Measurements from ENCODE around the gene CRYZ. TPM values are rescaled to one million over a fixed set of nuclear protein-coding genes. Genes with fewer than 3 reads are reported as not detected.

The CRYZ gene
- 8.6 TPM for polyA plus RNA-seq (2012; ENCODE audit: insufficient read length, low read depth)

- TF ChIP-seq SIN3A (IDR thresholded peaks at IDR 0.05; ENCODE audit: borderline replicate concordance, insufficient read depth, low read length) = no peak
- peak in 1 of 2 experiments; percentile 56; a peak in 1 of 4 replicates for TF ChIP-seq REST (IDR thresholded peaks at IDR 0.05; ENCODE audit: insufficient read depth in 1 of 2, low read depth in 2 of 2, low read length in 2 of 2)
- 0 out of 2 replicates have a peak, but pooled peaks have one; percentile 83 for TF ChIP-seq TAF1 (IDR thresholded peaks at IDR 0.05; ENCODE audit: borderline replicate concordance, insufficient read depth, low read length)
- peak; percentile 79 for TF ChIP-seq POLR2AphosphoS5 (IDR thresholded peaks at IDR 0.05; ENCODE audit: low read depth, low read length)
- TF ChIP-seq FOXP2 (optimal IDR thresholded peaks at IDR 0.05; ENCODE audit: borderline replicate concordance, extremely low read depth, extremely low read length, insufficient read depth) = peak; percentile 34
Measured at GRCh38 chr1:74732960-74733603, at the start of gene CRYZ, which contains the start of gene TYW3. Gene CRYZ (minus strand): TSS chr1:74733050. CDS start chr1:74724821, 8,229 bp downstream. Gene TYW3 (plus strand): TSS chr1:74733152. CDS start chr1:74733245, 93 bp downstream.

- TF ChIP-seq TAF1 (IDR thresholded peaks at IDR 0.05; ENCODE audit: borderline replicate concordance, insufficient read depth, low read length) (no peak), POLR2AphosphoS5 (IDR thresholded peaks at IDR 0.05; ENCODE audit: low read depth, low read length) (no peak), REST (IDR thresholded peaks at IDR 0.05; ENCODE audit: insufficient read depth in 1 of 2, low read depth in 2 of 2, low read length in 2 of 2) (no peak), FOXP2 (optimal IDR thresholded peaks at IDR 0.05; ENCODE audit: borderline replicate concordance, extremely low read depth, extremely low read length, insufficient read depth) (no peak), SIN3A (IDR thresholded peaks at IDR 0.05; ENCODE audit: borderline replicate concordance, insufficient read depth, low read length) (no peak)
Measured at GRCh38 chr1:74780594-74780993, 47.7 kb upstream of the CRYZ start.

- TF ChIP-seq POLR2AphosphoS5 (IDR thresholded peaks at IDR 0.05; ENCODE audit: low read depth, low read length) = no peak
- no peak for TF ChIP-seq FOXP2 (optimal IDR thresholded peaks at IDR 0.05; ENCODE audit: borderline replicate concordance, extremely low read depth, extremely low read length, insufficient read depth)
- TF ChIP-seq REST (IDR thresholded peaks at IDR 0.05; ENCODE audit: insufficient read depth in 1 of 2, low read depth in 2 of 2, low read length in 2 of 2) = no peak
- no peak for TF ChIP-seq SIN3A (IDR thresholded peaks at IDR 0.05; ENCODE audit: borderline replicate concordance, insufficient read depth, low read length)
- no peak for TF ChIP-seq TAF1 (IDR thresholded peaks at IDR 0.05; ENCODE audit: borderline replicate concordance, insufficient read depth, low read length)
Measured at GRCh38 chr1:74779750-74780149, 46.9 kb upstream of the CRYZ start.

GRCh38 chr1:74777525-74777924, 44.7 kb upstream of the CRYZ start:
- TF ChIP-seq TAF1 (IDR thresholded peaks at IDR 0.05; ENCODE audit: borderline replicate concordance, insufficient read depth, low read length) (no peak), SIN3A (IDR thresholded peaks at IDR 0.05; ENCODE audit: borderline replicate concordance, insufficient read depth, low read length) (no peak)

GRCh38 chr1:74775735-74776134, 42.9 kb upstream of the CRYZ start:
- TF ChIP-seq FOXP2 (optimal IDR thresholded peaks at IDR 0.05; ENCODE audit: borderline replicate concordance, extremely low read depth, extremely low read length, insufficient read depth) (no peak), REST (IDR thresholded peaks at IDR 0.05; ENCODE audit: insufficient read depth in 1 of 2, low read depth in 2 of 2, low read length in 2 of 2) (no peak), TAF1 (IDR thresholded peaks at IDR 0.05; ENCODE audit: borderline replicate concordance, insufficient read depth, low read length) (no peak), SIN3A (IDR thresholded peaks at IDR 0.05; ENCODE audit: borderline replicate concordance, insufficient read depth, low read length) (no peak), POLR2AphosphoS5 (IDR thresholded peaks at IDR 0.05; ENCODE audit: low read depth, low read length) (no peak)

All from PFSK-1 (cell line).